GM21360 (cell line): Measurements from ENCODE around the gene SUN3.
A peak's percentile ranks its signal among the peaks of the same experiment; 100 is the strongest.
"Not testable (repeated sequence)": the region's sequence is repeated elsewhere in the genome, so short reads cannot be mapped to it uniquely, and the experiment has no call there.

ENCODE experiments used
- ATAC-seq: cut with Tn5 transposase; IDR thresholded peaks from one replicate; pipeline ENCODE4 v1.9.1; 2021; ENCODE audit warnings: mild to moderate bottlenecking, moderate library complexity; ENCODE audit not compliant: unreplicated experiment

The SUN3 gene

DNA sequence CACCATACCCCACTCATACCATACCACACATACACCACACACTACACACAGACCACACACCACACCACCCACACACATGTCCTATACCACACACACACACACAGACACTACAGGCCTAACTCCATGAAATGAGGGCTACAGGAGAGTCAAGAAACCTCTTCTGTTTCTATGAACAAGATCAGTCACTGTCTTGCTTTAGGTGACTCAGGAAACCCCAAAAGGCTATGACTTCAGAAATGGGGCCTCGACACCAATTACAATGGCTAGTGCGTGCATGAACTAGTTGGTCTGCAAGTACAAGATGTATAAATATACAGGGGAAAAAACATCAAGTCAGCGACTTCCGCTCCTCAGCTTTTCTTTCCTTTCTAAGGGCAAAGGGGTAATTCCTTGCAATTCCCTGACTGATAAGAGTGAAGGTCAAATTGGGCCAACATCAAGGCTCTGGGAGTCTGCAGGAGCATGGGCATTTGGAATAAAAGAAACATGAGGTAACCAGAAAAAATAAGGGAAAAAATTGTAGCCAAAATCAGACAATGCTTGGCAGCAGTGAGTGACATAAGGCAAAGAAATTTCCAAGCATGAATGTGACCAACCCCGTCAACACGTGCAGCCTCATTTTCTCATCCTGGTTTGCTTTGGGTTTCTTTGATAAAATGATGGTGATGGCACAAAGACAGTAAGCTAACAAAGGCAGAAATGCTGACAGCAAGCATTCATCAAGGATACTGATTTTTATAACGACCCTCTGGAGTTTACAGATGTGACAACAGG, 82.1 kb downstream of the SUN3 start:
- no peak for ATAC-seq

DNA sequence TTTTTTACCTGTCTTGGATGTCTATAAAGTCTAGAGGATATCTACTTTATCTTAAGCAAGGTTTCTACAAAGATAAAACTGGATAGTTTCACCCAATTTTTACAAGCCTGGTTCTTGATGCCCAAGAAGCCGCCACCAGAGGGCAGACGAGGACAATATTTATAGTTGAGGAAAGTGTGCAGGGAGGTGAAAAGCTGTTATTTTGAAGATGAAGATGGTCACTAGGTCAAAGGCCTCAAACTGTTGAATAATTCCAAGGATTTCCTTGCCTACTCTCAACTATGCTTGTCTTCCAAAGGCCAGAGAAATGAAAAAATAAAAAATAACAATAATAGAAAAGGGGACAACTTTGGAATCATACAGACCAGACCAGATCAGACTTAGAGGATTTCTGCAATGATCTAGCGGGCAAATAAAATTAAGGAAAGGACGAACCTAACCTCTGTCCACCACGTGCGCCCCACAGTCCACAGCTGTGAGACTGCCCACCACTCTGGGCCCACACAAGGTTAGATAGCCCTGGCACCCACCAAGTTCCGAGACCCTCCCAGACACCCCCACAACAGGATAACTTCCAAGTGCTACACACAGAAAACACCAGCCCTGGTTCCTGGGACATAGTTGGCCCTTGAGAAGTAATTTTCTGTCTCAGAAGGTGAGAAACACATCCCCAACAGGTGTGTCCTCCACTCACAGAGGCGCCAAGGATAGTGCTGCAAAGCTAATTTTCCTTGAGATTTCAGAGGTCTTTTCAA, 83.5 kb downstream of the SUN3 start:
- ATAC-seq, result no peak

DNA sequence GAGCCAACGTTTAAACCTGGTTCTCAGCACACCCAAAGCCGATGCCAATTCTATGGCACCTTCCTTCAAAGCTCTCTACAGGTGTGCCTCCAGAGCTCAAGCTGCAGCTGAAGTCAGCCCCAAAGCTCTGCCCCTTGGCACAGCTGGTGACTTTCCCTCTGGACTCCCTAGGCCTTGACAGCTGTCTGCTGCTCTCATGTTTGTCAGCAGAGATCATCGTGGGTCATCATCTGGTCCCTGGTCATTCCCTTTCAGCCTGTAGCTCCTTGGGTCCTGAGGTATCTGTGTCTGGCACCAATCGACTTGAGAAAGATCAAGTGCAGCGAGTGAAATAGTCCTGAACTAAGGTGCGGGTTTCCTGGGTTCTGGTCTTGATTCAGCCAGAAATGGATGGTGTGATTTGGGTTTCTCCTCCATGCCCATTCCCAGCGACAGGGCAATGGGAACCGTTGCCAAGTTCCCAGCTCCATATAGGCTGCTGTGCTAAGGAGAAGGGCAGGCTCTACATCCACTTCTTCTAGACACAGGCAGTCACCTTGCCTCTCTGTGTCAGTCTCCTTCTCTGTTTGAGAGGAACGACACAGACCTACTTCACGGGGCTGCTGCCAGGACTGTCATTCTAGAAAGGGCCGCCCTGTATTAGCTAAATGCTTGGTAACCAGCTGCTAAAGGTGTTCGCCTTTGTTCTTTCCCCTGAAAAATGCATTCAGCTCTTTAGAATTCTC, 84.2 kb downstream of the SUN3 start:
- ATAC-seq, result no peak

DNA sequence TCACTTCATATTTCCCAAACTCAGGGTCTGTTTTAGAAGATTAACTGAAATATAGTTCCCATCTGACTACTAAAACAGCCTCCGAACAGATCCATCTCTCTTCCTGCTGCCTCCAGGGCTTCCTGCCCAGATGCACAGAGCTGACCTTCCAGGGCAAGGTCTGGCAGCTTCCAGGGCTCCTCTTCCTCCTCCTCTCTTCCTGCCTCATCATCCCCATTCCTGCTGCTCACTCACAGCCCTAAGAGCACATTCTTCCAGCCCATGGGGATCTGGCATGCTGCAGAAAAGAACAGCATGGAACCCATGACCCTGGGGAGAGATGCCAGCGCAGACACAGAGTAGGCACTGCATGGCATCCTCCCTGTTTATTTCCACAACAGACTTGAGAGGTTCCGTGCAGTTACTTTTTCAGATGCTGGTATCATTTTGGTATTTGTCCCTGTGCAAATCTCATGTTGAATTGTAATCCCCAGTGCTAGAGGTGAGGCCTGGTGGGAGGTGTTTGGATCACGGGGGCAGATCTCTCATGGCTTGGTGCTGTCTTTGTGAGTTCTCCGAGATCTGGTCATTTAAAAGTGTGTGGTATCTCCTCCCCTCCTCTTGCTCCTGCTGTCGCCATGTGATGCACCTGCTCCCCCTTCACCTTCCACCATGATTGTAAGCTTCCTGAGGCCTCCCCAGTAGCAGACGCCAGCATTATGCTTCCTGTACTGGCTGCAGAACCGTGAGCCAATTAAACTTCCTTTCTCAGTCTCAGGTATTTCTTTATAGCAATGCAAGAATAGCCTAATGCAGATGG, 85.0 kb downstream of the SUN3 start:
- no peak for ATAC-seq

DNA sequence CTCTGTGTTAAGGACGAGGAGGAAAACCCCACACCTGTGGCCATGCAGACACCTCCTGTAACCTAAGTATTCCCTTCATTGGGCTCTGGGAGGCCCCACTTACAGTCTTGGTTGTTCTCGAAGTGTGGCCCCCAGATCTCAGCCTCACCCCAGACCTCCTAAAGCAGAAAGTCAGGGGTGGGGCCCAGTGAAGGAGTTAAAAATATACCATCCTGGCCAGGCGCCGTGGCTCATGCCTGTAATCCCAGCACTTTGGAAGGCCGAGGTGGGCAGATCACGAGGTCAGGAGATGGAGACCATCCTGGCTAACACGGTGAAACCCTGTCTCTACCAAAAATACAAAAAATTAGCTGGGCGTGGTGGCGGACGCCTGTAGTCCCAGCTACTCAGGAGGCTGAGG, 86.3 kb downstream of the SUN3 start:
- ATAC-seq, result not testable (repeated sequence)

DNA sequence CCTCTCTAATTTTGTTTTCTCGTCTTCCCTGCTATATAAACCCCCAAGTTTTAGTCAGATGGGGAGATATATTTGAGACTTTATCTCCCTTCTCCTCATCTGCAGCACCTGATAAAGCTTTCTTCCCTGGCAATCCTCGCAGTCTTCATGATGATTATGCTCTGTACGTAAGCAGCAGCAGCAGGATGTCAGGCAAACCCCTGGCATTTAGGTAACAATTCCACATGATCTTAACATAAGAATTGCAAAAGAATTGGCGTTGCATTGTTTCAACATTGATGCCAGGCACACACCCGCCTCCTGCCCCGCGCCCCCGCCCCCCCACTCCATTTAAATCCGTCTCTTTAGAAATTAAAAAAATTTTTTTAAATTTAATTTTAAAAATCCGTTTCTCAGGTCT, 86.8 kb downstream of the SUN3 start:
- ATAC-seq, result no peak

DNA sequence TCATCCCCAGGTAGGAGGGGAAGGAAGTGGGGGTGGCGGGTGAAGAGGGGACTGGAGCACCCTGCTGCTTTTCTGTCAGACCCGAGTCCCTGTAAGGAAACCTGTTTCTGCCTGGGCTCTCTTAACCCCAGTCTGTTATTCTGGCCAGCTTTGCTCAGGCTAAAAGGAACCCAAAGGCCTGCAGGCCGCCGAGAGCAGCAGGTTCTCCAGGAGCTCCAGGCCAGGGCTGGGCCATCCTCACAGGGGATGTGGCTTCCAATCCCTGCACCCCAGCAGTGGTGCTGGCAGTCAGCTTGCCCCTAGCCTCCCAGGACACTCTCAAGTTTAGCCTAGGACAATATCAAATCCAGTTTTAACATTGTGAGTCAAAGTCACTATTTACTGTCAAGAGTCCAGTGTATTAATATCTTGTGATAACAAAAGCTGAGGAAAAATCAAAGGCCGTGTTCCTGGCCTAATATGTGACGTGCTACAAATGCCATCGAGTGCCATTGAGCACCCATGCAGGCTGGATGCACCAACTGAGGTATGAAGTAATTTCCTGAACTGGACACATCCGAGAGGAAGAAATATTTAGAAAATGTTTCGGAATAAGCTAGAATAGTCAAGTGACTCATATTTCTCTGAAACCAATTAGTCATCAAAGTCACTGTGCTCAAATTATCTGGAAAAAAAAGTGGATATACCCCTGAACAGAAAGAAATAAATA, 87.6 kb downstream of the SUN3 start:
- ATAC-seq, result no peak

DNA sequence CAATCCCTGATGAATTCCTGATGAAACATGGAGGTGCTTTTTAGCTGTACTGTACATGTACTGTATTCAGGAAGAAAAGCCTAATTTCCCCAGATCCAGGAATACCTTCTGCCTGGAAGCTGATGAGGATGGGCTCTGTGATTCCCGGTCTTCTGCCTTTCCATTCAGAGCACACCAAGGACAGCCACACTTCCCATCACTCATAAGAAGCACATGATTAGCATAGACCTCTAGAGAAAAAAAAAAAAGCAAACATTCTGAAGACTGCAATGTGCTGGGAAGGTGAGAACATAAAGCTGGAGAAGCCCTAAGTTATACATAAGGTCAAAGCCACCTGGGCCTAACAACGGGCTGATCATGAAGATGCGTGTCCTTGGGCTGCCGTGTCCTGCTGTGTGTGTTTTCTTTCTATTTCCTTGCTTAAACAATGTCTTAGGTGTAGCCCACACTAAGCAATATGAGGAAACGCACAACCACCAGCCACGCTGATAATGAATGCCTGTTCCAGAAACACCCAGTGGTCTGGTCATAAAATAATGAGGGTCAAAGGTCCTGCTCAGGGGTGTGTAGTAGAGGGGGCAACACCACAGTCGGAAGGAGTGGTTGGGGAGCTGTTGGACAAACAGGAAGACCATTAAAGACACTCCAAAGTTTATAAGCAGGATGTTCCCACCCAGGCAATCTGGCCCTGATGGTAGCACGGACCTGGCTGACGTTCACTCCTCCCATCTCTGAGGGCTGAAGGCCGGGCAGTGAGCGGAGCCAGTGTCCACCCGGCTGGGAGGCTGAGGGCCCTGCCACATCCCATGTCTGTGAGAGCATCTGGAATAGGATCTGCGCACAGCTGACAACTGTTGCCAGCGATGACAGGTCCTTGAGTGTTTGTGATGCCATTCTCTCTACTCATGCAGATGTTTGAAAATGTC, 88.6 kb downstream of the SUN3 start:
- no peak for ATAC-seq

DNA sequence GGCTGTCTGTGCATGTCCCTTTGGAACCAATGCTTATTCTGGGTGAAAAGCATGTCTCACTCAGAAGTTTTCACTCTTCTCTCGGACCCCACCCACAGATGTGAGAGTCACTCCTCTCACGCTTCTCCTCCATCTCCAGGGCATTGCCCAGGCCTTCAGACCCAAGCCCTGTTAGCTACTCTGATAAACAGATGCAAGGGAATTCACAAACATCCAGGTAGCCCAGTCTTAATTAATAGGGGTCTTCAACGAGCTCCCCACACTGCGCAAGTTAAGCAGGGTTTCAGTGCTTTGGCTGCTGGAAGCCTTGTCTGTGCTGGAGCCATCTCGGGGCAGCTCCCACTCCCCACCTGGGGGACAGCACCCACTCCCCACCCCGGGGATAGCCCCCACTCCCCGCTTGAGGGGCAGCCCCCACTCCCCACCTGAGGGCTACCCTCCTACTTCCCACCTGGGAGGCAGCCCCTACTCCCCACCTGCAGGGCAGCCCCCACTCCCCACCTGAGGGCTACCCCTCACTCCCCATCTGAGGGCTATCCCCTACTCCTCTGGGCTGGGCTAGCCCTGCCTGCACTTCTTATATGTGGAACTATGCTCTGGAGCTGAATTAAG, 89.4 kb downstream of the SUN3 start:
- ATAC-seq, result no peak

DNA sequence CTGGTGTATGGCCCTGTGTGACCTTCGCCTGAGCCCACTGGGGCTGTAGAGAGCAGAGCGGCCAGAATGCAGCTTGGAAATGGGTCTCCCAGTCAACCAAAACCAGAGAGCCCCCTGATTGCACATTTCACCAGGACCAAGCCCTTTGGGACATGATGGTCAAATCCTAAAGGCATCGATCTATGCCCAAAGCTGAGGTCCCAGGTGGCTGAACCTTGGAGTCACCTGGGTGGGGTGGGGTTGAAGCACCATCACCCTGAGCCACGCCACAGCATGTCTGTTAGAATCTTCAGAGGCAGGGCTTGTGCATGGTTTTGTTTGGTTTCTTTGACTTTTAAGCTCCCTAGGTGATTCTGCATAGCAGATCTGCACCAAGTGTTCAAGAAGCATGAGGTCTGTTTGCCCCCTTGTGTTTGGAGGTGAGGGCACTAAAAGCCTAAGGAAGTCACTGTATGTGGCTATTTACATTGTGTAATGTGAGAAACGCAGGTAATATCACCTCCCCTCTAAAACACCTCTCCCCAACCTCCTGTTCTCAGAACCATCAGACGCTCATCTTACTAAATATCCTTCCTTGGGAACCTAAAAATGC, 90.2 kb downstream of the SUN3 start:
- ATAC-seq, result no peak

DNA sequence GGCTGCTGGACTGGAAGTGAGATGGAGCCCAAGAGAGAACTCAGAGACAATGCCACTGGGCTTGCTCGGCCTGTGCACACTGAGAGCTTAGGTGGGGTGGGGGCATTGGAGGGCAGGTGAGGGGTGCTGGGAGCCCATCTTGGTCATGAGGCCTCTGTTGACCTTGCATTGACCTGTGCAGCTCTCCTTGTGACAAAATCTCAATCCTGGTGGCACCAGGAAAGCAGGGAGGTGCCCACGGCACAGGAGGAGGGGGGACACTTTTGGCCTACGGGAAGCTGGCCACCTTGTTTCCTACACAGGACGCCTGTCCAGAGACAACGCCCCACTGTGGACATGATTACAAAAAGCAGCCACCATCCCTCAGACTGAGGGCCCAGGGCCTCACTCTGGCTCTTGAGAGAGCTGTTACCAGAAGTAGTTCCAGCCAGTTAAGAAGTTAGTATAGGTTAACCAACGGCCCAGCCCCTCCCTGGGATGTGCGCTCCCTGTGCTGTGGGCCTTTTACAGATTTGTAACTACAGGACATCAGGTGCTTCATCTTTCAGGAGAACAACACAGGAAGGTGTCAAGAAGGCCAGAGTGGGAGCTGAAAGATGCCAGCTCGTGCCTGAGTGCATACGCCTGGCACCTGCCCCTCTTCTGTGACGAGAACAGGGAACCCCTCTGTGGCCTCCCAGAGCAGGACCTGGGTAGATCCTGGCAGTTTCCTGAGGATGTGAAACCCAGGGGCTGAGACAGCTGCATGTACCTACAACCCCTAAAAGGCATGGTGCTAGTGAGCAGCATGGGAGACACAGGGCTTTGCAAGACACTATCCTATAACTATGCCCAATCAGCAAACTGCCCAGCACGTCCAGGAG, 91.0 kb downstream of the SUN3 start:
- peak; percentile 53 for ATAC-seq
